HG02610 (cell line): ENCODE data around the gene AGAP3.

Source experiments
- ATAC-seq: cut with Tn5 transposase; IDR thresholded peaks from one replicate; pipeline ENCODE4 v1.9.1; 2021; ENCODE audit warnings: mild to moderate bottlenecking, moderate library complexity; ENCODE audit not compliant: unreplicated experiment

The AGAP3 gene

DNA sequence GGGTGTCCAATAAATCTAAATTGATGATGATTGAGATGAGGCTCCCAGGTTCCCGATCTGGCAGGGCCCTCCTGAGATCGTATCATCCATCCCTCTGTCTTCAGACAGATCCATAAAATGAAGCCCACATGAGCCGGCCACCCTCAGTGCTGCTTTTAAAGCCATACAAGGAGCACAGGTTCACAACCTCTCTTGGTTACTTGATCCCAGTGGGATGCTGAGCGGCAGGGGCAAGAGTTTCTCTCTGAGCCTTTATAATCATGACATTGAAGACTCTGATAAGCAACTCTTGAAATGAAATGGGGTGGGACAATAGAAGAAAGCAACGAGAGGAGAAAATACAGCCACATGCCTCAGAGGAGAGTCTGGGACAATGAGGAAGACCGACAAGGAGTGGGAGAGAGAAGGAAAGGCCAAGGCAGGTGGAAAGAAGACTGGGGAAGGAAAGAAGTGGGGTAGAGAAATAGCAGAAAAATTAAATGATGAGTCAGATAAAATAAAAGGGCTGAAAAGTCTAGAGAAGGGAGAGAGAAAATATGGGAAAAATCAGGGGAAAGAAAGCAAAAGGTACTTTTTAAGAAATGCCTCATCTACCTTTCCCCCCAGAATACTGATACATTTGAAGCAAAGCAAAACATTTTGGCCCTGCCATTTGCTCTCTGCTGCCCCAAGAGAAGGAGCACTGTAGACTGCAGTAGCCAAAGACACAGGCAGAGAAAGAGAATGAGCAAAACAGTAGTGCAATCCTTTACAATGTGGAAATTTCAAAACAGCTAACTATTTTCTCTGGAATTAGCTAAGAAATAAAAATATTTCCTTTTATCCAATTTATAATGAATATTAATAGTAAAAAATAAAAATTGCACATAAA, 66.6 kb downstream of the AGAP3 start:
- no peak for ATAC-seq

DNA sequence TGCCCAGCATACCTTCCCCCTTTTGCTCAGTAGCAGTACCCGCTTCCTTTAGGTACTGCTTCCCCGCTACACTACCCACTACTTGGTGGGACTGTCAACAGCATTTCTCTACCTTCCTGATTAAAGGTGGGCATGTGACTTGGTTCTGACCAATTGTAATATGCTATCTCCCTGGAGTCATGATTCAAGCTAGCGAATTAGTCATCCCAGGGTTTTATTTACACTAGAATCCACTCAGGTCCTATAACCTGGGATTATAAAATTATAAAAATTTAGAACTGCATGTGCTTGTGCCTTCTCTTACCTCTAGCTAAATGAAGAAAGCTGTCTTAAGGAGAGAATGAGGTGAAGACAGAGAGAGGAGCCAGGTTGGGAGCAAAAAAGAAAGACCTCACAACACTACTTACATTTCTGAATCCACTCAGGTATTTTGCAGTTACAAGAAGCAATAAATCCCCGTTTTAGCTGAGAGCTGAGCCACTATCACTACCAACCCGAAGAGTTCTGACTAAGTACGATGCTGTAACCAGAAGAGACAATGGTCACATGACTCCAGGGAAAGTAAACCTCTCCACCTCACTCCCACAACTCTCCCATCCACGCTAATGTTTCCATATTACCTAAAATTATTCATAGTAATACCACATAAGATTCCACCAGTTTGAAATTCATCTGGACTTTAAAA, 71.5 kb downstream of the AGAP3 start:
- no peak for ATAC-seq

DNA sequence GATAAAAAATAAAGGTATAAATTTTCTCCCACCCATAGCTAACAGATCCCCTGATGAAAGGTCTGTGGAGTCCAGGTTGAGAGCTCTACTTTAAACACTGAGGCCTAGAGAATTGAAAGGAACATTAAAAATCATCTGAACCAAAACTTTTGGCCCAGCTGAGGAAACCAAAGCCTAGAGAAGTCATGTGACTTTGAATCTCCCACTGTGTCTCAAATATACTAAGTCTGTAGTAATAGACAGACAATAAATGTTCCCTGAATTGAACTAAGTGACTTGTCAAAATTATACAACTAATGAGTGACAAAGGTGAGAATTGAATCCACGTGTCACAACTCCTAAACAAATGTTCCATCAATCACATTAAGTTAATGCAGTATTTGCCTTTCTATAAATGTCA, 75.5 kb downstream of the AGAP3 start:
- no peak for ATAC-seq

DNA sequence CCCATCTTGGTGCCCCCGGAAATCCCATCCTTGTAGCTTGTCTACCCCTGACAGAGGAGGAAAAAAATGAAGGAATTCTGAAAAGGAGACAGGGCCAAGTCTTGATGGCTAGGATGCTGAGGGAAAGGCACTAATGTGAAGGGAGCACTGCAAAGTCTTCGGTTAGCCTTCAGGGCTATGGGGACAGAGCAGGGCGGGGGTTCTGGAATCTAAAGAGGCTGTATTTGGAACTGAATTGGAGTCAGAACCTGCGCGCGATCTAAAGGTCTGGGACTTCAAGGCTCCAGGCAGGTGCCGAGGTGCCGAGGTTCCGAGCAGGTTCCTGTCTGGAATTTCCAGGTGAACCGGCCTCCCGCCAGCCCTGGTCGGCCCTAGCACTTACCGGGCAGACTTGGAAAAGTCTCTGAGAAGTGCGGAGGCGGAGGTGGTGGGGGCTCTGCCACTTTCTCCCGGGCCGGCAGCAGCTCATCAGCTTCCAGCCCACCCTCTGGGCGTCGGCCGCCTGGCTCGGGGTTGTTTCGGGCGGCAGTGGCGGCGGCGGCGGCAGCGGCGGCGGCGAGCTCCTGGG, 80.4 kb downstream of the AGAP3 start:
- no peak for ATAC-seq

DNA sequence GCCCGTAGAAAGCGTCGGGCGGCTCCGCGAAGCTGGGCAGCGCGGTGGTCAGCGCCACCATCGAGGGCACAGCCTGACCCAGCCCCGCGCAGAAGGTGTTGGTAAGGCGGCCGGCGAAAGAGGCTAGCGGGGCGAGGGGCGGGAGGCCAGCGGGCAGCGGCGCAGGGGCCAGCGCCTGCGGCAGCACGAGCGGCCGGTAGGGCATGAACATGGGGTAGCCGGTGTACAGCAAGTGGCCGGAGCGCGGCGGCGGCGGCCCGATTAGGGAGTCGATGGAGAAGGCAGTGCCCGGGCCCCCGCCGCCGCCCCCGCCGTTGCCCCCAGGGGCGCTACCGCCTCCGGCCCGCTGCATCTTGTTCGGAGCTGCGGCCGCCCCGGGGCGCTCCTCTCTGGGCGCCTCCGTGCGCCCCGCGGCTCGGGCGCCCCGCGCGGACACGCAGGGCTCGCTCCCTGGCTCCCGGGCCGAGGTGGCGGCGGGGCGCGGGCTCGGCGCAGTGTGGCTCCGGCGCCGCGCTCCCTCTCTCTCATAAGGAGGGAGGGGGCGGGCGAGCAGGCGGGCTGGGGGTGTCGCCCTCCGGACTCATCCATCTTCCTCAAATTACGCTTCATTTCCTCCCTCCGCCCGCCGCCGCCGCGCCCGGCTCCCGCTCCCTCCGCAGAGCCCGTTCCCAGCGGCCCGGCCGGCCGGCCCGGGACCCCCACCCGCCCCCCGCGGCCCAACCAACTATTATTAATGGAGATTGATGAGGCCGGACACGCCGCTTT, 81.1 kb downstream of the AGAP3 start, which contains the start of gene GBX1:
TSS of gene GBX1 (minus strand) at position 498 of the 765 bp plus-strand sequence. CDS start at position 352, 146 bp downstream.
- ATAC-seq, result no peak

DNA sequence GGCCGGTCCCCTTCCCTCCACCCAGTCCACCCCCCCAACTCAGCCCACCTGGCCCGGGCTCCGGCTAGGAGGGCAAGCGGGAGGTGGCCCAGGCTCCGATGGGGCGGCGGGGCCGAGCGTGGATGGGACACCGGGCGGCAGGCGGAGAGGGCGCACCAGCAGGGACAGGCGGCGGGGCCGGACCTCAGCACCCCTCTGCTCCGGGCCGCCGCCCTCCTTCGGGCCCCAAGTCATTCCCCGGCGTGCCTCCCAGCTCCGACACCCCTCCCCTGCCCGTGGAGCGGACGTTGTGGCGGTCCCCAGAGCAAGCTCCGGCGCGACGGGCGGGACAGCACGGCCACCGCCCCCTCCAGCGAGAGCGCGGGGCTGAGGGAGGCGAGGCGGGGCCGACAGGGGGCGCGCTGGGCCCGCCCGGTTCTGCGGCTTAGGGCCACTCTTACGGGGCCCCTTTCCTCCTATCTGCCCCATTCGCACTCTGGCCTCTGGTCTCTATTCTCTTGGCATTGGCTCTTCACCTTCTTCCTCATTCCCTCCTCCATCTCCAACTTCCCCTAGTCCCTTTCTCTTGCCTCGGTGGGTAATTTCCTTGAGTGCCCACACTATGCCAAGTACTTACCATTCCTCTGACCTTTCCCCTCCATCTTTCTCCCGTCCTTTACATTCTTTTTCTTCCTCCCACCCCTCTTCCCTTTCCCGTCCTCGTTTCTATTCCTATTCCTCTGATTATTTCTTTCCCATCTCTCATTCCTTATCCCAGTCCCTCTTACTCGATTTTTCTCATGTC, 81.9 kb downstream of the AGAP3 start:
- ATAC-seq, result no peak

DNA sequence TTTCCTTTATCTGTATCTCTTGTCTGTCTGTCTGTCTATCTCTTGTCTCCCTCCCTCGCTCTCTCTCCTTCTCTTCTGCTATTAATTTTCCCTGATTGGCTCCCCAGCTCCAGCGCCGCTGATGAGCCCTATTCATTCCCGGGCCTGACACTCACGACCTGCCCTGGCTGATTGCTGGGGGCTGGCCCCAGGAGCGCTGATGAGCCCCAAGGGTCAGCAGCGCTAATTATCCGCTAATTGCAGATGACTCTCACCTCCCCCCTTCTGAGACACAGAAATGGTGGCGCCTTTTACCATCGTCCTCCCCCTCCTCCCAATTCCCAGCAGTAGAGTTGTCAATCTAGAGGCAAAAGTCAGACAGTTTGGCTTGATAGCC, 82.5 kb downstream of the AGAP3 start:
- ATAC-seq, result no peak

DNA sequence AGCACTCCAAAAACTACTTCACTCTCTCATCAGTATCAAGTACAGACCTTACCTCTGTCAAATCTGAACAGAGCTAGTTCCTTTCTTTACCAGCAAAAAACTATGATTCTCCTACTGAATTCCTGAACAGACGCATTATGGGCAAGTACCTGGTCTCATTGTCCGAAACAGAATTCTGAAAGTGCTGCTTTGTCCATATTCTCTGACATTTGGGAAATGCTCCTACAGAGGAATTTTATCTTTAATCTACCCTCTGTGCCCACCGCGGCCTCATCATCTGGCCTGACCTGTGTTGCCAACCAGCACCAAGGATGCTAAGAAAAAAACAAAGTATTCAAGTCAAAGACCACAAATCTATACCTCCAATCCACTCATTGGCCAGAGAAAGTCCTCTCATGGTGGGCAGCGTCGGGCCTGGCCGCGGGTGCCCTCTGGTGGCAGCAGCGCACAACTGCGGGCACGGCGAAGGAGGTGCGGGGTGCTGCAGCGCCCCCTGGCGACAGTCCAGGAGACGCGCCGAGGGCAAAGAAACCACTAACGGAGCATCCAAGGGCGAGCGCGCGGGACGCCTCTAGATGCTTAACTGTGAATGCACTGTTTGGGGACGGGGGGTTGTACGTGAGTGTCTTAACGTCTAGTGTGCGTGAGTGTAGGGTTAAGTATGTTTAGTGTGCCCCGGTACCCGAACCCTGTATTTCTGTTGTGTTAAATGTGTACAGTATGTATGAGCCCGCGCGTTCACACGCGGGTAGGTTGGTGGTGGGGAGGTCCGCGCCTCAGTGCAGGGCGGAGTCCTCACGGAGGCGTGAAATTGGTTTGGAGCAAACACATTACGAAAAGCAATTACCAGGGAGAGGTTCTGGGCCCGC, 86.2 kb downstream of the AGAP3 start:
- no peak for ATAC-seq

DNA sequence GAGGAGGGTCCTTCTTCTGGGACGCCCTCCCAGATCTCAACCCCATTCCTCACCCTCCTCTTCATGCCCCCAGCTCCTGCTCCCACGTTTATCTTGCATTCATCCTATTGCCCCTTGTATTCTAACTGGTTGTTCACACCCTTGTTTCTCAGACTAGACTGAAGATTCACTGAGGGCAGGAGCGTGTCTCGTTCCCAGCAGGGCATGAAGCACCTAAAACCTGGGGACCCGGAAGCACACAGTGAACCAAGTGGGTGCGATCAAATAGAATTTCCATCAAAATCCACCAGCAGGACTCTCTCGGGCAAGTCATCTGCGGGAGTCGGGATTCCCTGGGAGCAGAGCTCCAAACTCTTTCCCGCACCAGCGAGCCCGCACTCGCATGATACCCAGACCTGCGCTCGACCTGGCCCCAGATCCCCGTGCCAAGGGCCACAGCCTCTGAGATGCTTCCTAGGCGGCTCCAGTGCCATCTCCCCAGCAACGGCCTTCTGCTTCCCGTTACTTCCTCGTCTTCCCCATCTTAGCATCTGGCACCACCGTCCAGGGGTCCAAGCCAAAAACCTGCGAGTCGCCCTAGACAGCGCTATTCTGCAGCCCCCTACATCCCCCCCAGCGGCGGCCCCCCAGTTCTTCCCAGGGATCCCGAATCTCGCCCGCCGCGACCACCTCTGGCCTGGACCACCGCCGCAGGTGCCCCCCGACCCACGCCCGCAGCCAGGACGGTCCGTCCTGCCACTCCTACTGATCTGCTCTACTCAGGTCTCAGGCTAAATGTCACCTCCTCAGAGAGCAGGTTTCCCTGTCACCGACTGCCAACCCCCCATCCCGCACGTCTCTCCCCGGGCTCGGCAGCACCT, 87.3 kb downstream of the AGAP3 start:
- no peak for ATAC-seq

DNA sequence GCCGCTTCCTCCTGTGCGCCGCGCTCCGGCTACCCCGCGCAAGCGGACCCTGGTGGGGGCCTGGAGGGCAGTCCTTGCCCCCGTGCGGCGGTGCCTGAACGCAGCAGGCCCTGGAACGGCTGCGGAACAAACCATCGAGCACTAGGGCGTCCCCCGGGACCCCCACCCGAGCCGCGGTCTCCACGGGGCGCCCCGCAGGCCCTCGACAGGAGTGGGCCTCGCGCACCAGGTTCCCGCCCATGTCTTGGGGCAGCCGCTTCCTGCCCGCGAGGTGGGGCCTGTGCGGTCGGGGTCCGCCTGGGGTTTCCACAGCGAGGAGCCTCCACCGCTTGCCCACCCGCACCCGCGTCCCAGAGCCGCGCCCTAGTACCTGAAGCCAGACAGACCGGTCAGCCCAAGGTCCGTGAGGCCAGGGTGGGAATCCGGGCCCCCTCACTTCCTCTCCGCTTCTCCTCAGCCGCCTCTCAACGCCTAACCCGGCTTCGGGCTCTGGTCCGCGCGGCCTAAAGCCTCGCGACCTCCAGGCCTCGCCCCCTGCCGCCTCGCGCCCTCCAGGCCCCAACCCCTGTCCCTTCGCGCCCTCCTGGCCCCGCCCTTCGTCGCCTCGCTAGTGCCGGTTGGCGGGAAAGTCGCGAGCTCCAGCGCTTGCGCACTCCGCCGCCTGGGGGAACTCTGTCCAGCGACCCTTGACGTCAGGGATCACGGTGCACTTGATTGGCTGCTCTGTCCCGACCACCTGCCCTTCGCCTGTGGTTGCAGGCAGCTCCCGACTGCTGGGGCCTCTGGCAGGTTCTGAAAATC, 88.2 kb downstream of the AGAP3 start:
- no peak for ATAC-seq

DNA sequence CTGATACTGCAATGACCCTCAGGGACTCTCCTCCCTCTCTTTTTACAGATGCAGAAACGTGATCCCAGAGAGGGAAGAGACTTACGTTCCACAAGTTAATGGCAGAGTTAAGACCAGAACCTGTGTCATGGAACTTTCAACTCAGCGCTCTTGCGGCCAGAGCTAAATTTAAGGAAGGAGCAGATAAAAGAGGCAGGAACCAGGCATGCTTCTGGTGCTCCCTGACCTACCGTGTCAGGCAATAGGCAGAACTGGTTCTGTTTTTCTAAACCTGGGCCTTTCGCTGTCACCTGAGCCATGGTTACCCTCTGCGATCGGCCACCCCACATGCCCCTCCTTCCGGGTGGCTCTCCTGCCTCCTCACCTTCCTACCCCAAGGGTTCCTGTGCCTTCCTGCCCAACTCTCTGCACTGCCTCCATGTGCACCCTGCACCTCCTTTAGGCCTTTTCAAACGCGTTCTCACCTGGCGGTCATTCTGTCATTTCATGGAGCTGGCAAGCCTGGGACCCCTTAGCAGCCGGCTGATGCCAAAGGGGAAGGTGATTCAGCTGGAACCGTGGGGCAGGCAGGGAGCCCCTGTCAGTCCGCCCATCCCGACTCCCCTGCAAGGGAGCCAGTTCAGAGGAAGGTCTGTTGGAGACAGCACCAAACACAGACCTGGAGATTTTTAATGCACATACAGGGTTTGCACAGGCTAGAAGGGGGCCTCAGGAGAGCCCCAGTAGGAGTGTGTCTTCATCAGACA, 88.9 kb downstream of the AGAP3 start:
- ATAC-seq, result no peak

DNA sequence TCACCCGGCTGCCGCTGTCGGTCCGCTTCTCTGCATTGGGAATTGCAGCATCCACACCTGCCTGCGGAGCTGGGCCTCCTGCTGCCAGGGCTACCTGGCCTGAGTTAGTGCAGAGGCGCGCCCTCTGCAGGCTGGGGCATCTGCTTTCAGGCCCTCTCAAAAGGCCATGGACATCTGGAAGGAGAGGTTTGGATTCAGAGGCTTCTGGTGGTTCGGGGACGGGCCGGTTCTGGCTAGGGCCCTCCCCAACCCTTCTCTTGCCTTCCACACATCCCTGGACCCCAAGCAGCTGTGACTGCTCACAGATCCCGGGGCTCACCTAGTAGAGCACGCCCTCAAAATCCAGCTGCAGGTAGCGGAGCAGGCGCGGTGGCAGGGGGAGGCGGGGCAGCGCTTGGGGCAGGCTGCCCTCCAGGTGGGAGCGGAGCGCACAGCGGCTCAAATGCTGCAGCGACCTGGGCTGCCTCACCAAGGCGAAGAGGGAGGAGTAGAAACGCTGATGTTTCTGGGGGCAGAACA, 89.6 kb downstream of the AGAP3 start:
- no peak for ATAC-seq

DNA sequence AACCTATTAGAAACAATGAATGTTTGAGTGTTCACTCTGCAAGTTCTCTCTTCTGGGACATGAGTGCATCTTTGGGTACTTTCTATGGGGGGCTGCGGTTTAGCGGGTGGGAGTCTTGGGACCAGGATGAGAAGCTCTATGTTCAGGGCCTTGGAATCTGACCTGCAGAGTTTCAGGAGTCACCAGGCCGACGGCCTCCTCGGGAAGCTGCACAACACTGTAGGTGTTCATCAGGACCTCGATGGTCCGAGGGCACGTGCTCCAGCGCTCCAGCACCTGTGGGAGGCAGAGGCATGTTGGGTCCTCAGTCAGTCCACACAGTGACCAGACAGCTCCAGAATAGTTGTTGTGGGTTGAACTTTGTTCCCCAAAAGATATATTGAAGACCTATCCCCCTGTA, 90.1 kb downstream of the AGAP3 start:
- no peak for ATAC-seq

DNA sequence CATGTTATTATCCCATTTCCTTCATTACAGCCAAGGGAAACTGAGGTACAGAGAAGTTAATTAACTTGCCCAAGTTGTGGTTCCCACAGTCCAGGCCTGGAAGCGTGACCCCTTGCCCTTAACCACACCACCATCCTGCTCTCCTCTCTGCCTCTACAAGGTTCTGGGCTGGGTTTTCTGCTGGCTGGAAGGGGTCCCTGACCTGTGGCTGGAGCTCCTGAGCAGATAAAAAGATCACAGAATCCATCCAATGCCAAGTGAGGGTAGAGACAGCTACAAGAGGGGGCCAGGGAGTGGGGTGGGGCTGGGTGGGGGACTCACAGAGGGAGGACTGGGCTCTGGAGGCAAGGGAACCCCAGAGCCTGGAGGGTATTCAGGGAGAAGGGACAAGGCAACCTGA, 91.0 kb downstream of the AGAP3 start:
- ATAC-seq, result no peak

DNA sequence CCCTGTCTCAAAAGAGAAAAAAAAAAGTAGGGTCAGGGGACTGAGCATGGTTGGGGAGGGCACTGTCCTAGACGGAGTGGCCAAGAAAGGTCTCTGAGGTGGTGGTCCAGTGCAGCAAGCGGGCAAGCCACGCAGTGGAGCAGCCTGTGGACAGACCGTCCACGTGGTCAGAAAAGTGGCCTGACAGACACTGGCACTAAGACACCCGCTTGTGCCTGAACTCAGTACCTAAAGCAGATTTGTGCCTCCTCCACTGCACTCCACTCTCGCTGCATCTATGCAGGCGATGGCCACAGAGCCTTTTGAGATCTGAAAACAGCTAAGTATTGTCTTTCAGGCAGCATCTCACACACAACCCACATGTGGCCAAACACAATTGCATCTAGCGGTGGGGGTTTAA, 92.0 kb downstream of the AGAP3 start:
- ATAC-seq, result no peak

DNA sequence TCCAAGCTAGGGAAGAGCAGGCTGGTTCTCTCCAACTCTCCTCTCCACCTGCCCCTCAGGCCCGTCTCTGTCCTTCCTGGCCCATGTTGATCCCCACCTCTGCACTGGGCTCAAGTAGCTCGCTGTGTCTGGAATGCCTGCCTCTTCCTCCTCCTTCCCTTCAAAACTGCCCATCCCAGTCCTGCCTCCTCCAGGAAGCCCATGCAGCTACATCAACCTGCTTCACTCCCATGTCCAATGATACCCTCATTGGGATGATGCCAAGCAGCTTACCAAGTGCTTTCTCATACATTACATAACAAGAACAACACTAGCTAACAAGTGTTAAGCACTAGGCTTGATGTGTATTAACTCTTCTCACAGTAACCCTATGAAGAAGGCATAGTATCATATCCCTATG, 92.6 kb downstream of the AGAP3 start:
- no peak for ATAC-seq
